ENCODE data around the gene OR52K1. TPM values are rescaled to one million over a fixed set of nuclear protein-coding genes. Genes with fewer than 3 reads are reported as not detected.

Gene OR52K1
- polyA plus RNA-seq, 2 of the 4 experiments (the other 2 are of a cell fraction), result not detected

DNA sequence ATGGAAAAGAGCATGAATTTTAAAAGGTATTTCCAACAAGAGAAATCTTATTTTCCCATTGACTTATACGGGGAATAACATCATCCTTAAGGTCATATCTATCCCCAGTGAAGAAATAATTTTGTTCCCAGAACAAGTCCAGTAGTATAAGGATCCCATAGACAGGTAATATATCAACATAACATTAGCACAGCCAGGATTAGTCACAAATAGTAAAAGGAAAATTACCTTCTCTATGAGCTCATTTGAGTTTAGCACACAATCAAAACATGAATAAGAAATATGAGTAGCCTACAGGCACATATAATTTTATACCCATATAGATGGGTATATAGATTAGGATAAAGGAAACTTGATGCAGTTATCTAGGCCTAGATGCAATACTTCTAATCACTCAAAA, 2.8 kb upstream of the OR52K1 start:
- DNase-seq (ENCODE audit: low read depth in 1 of 2, low spot score in 1 of 2), result no peak
- ChIA-PET CTCF (no interaction called here), POLR2A (no interaction called here)
- no peak overlapping the region for H3K4me3 ChIP-seq
- H3K9me3 ChIP-seq, result no peaks in the 10 kb centered on the region
- TF ChIP-seq JUNB (IDR thresholded peaks at IDR 0.05) (no peak), SREBF2 (IDR thresholded peaks at IDR 0.05) (no peak), NFE2L2 (conservative IDR thresholded peaks at IDR 0.05; ENCODE audit: low read length) (no peak), NR3C1 (IDR thresholded peaks at IDR 0.05) (no peak), POLR2A (IDR thresholded peaks at IDR 0.05; ENCODE audit: low read length) (no peak), ZNF302 (CRISPR knock-in tag; IDR thresholded peaks at IDR 0.05) (no peak), EHMT2 (IDR thresholded peaks at IDR 0.05; ENCODE audit: low read depth) (no peak), PBX3 (IDR thresholded peaks at IDR 0.05) (no peak)
- TF ChIP-seq, protein P1, sequence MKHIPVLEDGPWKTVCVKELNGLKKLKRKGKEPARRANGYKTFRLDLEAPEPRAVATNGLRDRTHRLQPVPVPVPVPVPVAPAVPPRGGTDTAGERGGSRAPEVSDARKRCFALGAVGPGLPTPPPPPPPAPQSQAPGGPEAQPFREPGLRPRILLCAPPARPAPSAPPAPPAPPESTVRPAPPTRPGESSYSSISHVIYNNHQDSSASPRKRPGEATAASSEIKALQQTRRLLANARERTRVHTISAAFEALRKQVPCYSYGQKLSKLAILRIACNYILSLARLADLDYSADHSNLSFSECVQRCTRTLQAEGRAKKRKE (CRISPR knock-in tag; IDR thresholded peaks at IDR 0.05; ENCODE audit: low read depth), result no peak
- TF ChIP-seq, protein P2, sequence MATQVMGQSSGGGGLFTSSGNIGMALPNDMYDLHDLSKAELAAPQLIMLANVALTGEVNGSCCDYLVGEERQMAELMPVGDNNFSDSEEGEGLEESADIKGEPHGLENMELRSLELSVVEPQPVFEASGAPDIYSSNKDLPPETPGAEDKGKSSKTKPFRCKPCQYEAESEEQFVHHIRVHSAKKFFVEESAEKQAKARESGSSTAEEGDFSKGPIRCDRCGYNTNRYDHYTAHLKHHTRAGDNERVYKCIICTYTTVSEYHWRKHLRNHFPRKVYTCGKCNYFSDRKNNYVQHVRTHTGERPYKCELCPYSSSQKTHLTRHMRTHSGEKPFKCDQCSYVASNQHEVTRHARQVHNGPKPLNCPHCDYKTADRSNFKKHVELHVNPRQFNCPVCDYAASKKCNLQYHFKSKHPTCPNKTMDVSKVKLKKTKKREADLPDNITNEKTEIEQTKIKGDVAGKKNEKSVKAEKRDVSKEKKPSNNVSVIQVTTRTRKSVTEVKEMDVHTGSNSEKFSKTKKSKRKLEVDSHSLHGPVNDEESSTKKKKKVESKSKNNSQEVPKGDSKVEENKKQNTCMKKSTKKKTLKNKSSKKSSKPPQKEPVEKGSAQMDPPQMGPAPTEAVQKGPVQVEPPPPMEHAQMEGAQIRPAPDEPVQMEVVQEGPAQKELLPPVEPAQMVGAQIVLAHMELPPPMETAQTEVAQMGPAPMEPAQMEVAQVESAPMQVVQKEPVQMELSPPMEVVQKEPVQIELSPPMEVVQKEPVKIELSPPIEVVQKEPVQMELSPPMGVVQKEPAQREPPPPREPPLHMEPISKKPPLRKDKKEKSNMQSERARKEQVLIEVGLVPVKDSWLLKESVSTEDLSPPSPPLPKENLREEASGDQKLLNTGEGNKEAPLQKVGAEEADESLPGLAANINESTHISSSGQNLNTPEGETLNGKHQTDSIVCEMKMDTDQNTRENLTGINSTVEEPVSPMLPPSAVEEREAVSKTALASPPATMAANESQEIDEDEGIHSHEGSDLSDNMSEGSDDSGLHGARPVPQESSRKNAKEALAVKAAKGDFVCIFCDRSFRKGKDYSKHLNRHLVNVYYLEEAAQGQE (IDR thresholded peaks at IDR 0.05), result no peak
- H3K4me2 ChIP-seq, result no peak overlapping the region
- FAIRE-seq, result no peak
- H3K27ac ChIP-seq, result no peak overlapping the region
- ATAC-seq, result no peak
- H3K4me1 ChIP-seq, result peaks cover 8% of the 10 kb centered on the region; the same call in 2 of the 3 replicates
- 10% methylated on average over 1 of the region's 1 CpG for WGBS (ENCODE audit: missing lambda C conversion rate)

DNA sequence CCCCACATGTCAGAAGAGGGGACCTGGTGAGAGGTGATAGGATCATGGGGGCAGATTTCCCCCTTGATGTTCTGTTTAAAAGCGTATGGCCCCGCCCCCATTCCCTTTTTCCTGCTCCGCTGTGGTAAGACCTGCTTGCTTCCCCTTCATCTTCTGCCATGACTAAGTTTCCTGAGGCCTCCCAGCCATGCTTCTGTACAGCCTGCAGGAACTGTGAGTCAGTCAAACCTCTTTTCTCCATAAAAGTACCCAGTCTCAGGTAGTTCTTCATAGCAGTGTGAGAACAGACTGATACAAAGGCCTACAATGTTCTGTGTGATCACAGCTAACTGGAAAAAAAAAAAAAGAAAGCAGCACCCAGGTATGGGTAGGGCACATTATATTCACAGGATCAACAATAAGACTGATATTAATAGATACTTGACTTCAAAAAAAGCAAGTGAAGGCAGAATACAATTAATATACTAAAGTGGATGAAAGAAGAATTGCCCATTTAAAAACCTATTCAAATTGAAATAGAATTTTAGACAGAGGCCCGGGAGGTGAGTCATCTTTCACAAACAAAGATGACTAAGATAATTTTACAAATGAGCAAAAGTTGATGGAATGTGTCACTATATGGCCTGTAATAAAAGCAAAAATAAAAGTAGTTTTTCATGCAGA, 1.7 kb upstream of the OR52K1 start:
- Histone ChIP-seq H3K4me3 (no peak overlapping the region), H3K27ac (no peak overlapping the region), H3K4me2 (no peak overlapping the region; the same call in 2 of the 3 replicates), H3K9me3 (no peaks in the 10 kb centered on the region), H3K4me1 (peaks cover 8% of the 10 kb centered on the region; the same call in 2 of the 3 replicates)
- TF ChIP-seq FOSB (CRISPR knock-in tag; IDR thresholded peaks at IDR 0.05) (no peak), FOSL2 (IDR thresholded peaks at IDR 0.05) (no peak), FOSL2 (CRISPR knock-in tag; IDR thresholded peaks at IDR 0.05) (peak; percentile 63)
- DNase-seq (ENCODE audit: low read depth in 1 of 2, low spot score in 1 of 2) (no peak), FAIRE-seq (no peak), ATAC-seq (no peak)
- CTCF ChIA-PET, result interaction anchor here (1.6 kb wide), 1 partner anchor 12 kb away, joined by 6 read pairs; no protein-coding TSS in a partner anchor
- POLR2A ChIA-PET, result no interaction called here
- WGBS (ENCODE audit: missing lambda C conversion rate), result 43% methylated on average over 4 of the region's 4 CpGs

DNA sequence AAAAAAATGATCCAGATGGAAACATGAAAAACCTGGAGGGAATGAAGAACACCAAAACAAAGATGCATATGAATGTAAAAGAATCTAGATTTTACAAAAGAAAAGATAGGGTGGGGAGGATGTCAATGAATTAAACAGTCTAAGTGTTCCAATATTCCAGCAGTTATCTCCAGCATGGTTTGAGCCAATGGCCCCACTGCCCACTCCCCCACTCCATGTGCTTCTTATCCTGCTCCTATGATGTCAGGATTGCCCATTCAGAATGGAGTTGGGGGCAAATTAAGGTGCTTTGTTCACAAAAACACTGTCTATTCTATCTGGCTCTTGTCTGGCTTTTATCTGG, 1.2 kb upstream of the OR52K1 start:
- TF ChIP-seq ESRRA (IDR thresholded peaks at IDR 0.05; ENCODE audit: borderline replicate concordance, low read length), result no peak
- no peak for TF ChIP-seq NR3C1 (IDR thresholded peaks at IDR 0.05)
- no peak for TF ChIP-seq ZC3H11A (IDR thresholded peaks at IDR 0.05)
- no peak for TF ChIP-seq RAD21 (conservative IDR thresholded peaks at IDR 0.05 in 1 of 2, IDR thresholded peaks at IDR 0.05 in 1 of 2)
- no peak for TF ChIP-seq ZSCAN20 (CRISPR knock-in tag; IDR thresholded peaks at IDR 0.05)
- no peak for TF ChIP-seq MYC (IDR thresholded peaks at IDR 0.05; ENCODE audit: borderline replicate concordance, low read length)
- TF ChIP-seq CBX8 (IDR thresholded peaks at IDR 0.05), result no peak
- no peak for TF ChIP-seq HEYL (CRISPR knock-in tag; IDR thresholded peaks at IDR 0.05)
- TF ChIP-seq KDM1A (IDR thresholded peaks at IDR 0.05; ENCODE audit: low read depth), result no peak
- TF ChIP-seq NFE2L2 (conservative IDR thresholded peaks at IDR 0.05; ENCODE audit: low read length), result no peak
- TF ChIP-seq RARB (CRISPR knock-in tag; IDR thresholded peaks at IDR 0.05), result no peak
- TF ChIP-seq, protein P2 (IDR thresholded peaks at IDR 0.05), result no peak
- TF ChIP-seq BHLHE40 (IDR thresholded peaks at IDR 0.05; ENCODE audit: low read depth, low read length), result no peak
- DNase-seq (ENCODE audit: low read depth in 1 of 2, low spot score in 1 of 2), result no peak
- no peak overlapping the region for H3K27ac ChIP-seq
- H3K4me2 ChIP-seq, result no peak overlapping the region; the same call in 2 of the 3 replicates
- H3K4me3 ChIP-seq, result no peak overlapping the region
- ChIA-PET CTCF (interaction anchor here (1.6 kb wide), 1 partner anchor 11 kb away, joined by 6 read pairs; no protein-coding TSS in a partner anchor), POLR2A (no interaction called here)
- peaks cover 8% of the 10 kb centered on the region; the same call in 2 of the 3 replicates for H3K4me1 ChIP-seq
- no peaks in the 10 kb centered on the region for H3K9me3 ChIP-seq
- no peak for FAIRE-seq
- ATAC-seq, result no peak

All from A549 (cell line).